Superior temporal gyrus (tissue), 1 donor: ENCODE results near the gene CFAP58.
"Not testable (repeated sequence)": the region's sequence is repeated elsewhere in the genome, so short reads cannot be mapped to it uniquely, and the experiment has no call there.

Source experiments
- DNase-seq: peaks from one replicate; pipeline ENCODE4 v3.0.0-alpha.2; 2016; ENCODE audit errors: extremely low spot score

The CFAP58 gene

GRCh38 chr10:104434601-104435000 is 81.0 kb downstream of the CFAP58 start:
- no peak for DNase-seq

- DNase-seq = no peak
Observed at GRCh38 chr10:104435822-104436221, 82.2 kb downstream of the CFAP58 start.

- no peak for DNase-seq
Observed at GRCh38 chr10:104437226-104437625, 83.6 kb downstream of the CFAP58 start.

GRCh38 chr10:104440221-104440620 is 86.6 kb downstream of the CFAP58 start:
- no peak for DNase-seq

GRCh38 chr10:104441329-104442000 is 87.8 kb downstream of the CFAP58 start:
- no peak for DNase-seq

GRCh38 chr10:104445359-104445758 is 91.7 kb downstream of the CFAP58 start:
- DNase-seq = no peak

- no peak for DNase-seq
Observed at GRCh38 chr10:104446151-104446550, 92.5 kb downstream of the CFAP58 start.

GRCh38 chr10:104447331-104447730 is 93.7 kb downstream of the CFAP58 start:
- no peak for DNase-seq

GRCh38 chr10:104447906-104448305 is 94.3 kb downstream of the CFAP58 start:
- DNase-seq = no peak

GRCh38 chr10:104449391-104449790 is 95.8 kb downstream of the CFAP58 start:
- DNase-seq = no peak

GRCh38 chr10:104450490-104450889 is 96.9 kb downstream of the CFAP58 start:
- no peak for DNase-seq

- no peak for DNase-seq
Observed at GRCh38 chr10:104450954-104451353, 97.3 kb downstream of the CFAP58 start.

- no peak for DNase-seq
Observed at GRCh38 chr10:104452977-104453376, 99.3 kb downstream of the CFAP58 start.

- DNase-seq = no peak
Observed at GRCh38 chr10:104456802-104457542, 103.3 kb downstream of the CFAP58 start.

- no peak for DNase-seq
Observed at GRCh38 chr10:104457543-104457828, 103.9 kb downstream of the CFAP58 start.

- not testable (repeated sequence) for DNase-seq
Observed at GRCh38 chr10:104465575-104465974, 111.9 kb downstream of the CFAP58 start.

- DNase-seq = not testable (repeated sequence)
Observed at GRCh38 chr10:104468818-104469217, 115.2 kb downstream of the CFAP58 start.

GRCh38 chr10:104472505-104472904 is 118.9 kb downstream of the CFAP58 start:
- no peak for DNase-seq

- no peak for DNase-seq
Observed at GRCh38 chr10:104472957-104473745, 119.5 kb downstream of the CFAP58 start.

GRCh38 chr10:104478380-104478779 is 124.7 kb downstream of the CFAP58 start:
- DNase-seq = no peak

- DNase-seq = no peak
Observed at GRCh38 chr10:104479906-104480593, 126.4 kb downstream of the CFAP58 start.

GRCh38 chr10:104480797-104481196 is 127.2 kb downstream of the CFAP58 start:
- DNase-seq = no peak
